Sigmoid colon (tissue), 7 donors: ENCODE measurements around the gene TFCP2L1. TPM values are rescaled to one million over a fixed set of nuclear protein-coding genes. Genes with fewer than 3 reads are reported as not detected.
A peak's percentile ranks its signal among the peaks of the same experiment; 100 is the strongest.

ENCODE experiments used
- DNase-seq: peaks from one replicate; pipeline ENCODE4 v3.0.0-alpha.2; 2019
- H3K27ac ChIP-seq, 4 donors: fragments of 200-600 bp; sonication (generic); one replicate each; pipeline ENCODE4 v1.5.1; 2016 to 2019; ENCODE audit warnings: mild to moderate bottlenecking in 1 of 4
- H3K27me3 ChIP-seq, 3 donors: fragments of 200-600 bp; sonication (generic); one replicate each; pipeline ENCODE4 v1.5.1; 2019; ENCODE audit warnings: mild to moderate bottlenecking in 1 of 3
- H3K36me3 ChIP-seq, 4 donors: fragments of 200-600 bp; sonication (generic); one replicate each; pipeline ENCODE4 v1.5.1; 2016 to 2019
- H3K4me1 ChIP-seq, 4 donors: fragments of 200-600 bp; sonication (generic); one replicate each; pipeline ENCODE4 v1.5.1; 2017 to 2019
- H3K4me3 ChIP-seq, 4 donors: fragments of 200-600 bp; sonication (generic); one replicate each; pipeline ENCODE4 v1.5.1; 2017 to 2019; ENCODE audit warnings: mild to moderate bottlenecking in 2 of 4, moderate library complexity in 1 of 4
- H3K9me3 ChIP-seq, 4 donors: fragments of 200-600 bp in 3 of 4; sonication (generic) in 3 of 4; one replicate each; pipeline versions ENCODE4 v1.5.1 to v1.6.1; 2013 to 2019
- EP300 ChIP-seq, 4 donors: sonication (generic); formaldehyde crosslinking; IDR thresholded peaks; one replicate each; pipeline ENCODE4 v1.6.1; 2017; ENCODE audit warnings: antibody characterized with exemption in 4 of 4
- POLR2A ChIP-seq, 2 donors: fragments of 450-650 bp; IDR thresholded peaks; one replicate each; pipeline ENCODE4 v1.6.1; 2016; ENCODE audit warnings: antibody characterized with exemption in 2 of 2, mild to moderate bottlenecking in 2 of 2, moderate library complexity in 2 of 2
- POLR2AphosphoS5 ChIP-seq, 4 donors: sonication (generic); formaldehyde crosslinking; IDR thresholded peaks; one replicate each; pipeline ENCODE4 v1.6.1; 2017; ENCODE audit warnings: antibody characterized with exemption in 4 of 4
- WGBS, 2 donors: extraction: QIAGEN DNeasy Blood & Tissue Kit; methylation state at CpG; one replicate each; pipeline ENCODE4 v1.1.7; 2013; 5-methylcytosine and 5-hydroxymethylcytosine counted together
- intact Hi-C: fragments of 100-400 bp; cut with DNase I; formaldehyde crosslinking; loops from one replicate; pipeline ENCODE4 v1.15.1; 2023
- polyA plus RNA-seq, 3 donors: library from polyadenylated mRNA; stranded (reverse); fragments of 200-250 nt; gene quantifications; one replicate each; pipeline ENCODE4 v1.2.3, GENCODE V29; 2013
- total RNA-seq, 4 donors: library from RNA; depleted of rRNA; stranded (reverse); fragments of >200 nt; gene quantifications; one replicate each; pipeline ENCODE4 v1.1.0, GENCODE V29; 2016
- TF ChIP-seq, protein P1 (sequence below), 4 experiments: fragments of 450-650 bp in 3 of 4; fragments of 200-600 bp in 1 of 4; IDR thresholded peaks; one replicate each; pipeline ENCODE4 v1.5.1; 2016 to 2019; ENCODE audit warnings: antibody characterized with exemption in 4 of 4, mild to moderate bottlenecking in 3 of 4, moderate library complexity in 2 of 4
- donor health status: healthy with polysubstance abuse.
- donor health status: Bipolar disorder and iron deficiency.
- donor health status: healthy.

TFCP2L1 gene
- total and polyA plus RNA-seq, 7 donors, result 0.14 to 35.5 (median 0.55) TPM

DNA sequence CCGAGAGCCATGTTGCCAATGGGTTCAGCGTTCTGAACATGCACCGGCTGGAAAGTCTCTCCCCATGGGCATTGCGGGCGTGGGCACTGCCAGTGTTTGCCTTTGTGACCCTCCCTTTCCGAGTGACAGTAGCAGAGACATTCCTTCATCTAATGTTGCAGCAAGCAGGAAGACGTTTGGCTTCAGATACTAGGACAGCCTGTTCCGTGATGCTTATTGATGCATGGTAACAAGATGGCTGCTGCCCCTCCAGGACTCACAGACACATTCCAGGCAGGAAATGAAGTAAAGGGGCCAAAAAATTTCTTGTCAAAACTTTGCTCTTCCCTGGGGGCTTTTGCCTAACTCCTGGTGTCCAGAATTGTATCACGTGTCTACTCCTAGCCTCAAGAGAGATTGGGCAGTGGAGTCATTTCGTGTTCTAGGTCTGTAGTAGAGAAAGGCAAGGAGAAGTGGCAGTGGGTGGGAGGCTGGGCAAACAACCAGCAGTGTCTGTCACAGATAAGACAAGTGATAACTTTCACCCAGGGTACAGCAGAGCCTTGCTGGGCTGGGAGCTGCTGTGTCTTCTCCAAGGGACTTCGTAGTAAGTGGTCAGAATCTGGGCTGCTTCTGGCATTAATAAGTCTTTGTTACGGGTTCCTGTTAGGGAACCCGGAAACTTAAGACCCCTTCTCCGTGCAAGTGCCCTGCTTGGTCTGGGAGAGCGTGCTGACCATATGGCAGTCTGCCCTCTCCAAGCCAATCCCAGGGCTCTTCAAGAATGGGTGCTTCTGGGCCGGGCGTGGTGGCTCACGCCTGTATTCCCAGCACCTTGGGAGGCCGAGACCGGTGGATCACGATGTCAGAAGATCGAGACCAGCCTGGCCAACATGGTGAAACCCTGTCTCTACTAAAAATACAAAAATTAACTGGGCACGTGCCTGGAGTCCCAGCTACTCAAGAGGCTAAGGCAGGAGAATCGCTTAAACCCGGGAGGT, 93.5 kb downstream of the TFCP2L1 start:
- H3K27me3 ChIP-seq, result no peaks in the 10 kb centered on the region
- peak; percentile 32 for DNase-seq
- no peak overlapping the region for H3K27ac ChIP-seq
- H3K4me1 ChIP-seq, result no peaks in the 10 kb centered on the region
- no peaks in the 10 kb centered on the region for H3K9me3 ChIP-seq
- 83 to 85% methylated on average over 25 of the region's 25 CpGs for WGBS, 2 donors
- no peak overlapping the region for H3K4me3 ChIP-seq
- intact Hi-C loops, result no loop called here
- no peaks in the 10 kb centered on the region for H3K36me3 ChIP-seq
- TF ChIP-seq EP300 (IDR thresholded peaks at IDR 0.05) (no peak), POLR2A (IDR thresholded peaks at IDR 0.05) (no peak), POLR2AphosphoS5 (IDR thresholded peaks at IDR 0.05) (no peak)
- TF ChIP-seq, protein P1, sequence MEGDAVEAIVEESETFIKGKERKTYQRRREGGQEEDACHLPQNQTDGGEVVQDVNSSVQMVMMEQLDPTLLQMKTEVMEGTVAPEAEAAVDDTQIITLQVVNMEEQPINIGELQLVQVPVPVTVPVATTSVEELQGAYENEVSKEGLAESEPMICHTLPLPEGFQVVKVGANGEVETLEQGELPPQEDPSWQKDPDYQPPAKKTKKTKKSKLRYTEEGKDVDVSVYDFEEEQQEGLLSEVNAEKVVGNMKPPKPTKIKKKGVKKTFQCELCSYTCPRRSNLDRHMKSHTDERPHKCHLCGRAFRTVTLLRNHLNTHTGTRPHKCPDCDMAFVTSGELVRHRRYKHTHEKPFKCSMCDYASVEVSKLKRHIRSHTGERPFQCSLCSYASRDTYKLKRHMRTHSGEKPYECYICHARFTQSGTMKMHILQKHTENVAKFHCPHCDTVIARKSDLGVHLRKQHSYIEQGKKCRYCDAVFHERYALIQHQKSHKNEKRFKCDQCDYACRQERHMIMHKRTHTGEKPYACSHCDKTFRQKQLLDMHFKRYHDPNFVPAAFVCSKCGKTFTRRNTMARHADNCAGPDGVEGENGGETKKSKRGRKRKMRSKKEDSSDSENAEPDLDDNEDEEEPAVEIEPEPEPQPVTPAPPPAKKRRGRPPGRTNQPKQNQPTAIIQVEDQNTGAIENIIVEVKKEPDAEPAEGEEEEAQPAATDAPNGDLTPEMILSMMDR (IDR thresholded peaks at IDR 0.05), result no peak

DNA sequence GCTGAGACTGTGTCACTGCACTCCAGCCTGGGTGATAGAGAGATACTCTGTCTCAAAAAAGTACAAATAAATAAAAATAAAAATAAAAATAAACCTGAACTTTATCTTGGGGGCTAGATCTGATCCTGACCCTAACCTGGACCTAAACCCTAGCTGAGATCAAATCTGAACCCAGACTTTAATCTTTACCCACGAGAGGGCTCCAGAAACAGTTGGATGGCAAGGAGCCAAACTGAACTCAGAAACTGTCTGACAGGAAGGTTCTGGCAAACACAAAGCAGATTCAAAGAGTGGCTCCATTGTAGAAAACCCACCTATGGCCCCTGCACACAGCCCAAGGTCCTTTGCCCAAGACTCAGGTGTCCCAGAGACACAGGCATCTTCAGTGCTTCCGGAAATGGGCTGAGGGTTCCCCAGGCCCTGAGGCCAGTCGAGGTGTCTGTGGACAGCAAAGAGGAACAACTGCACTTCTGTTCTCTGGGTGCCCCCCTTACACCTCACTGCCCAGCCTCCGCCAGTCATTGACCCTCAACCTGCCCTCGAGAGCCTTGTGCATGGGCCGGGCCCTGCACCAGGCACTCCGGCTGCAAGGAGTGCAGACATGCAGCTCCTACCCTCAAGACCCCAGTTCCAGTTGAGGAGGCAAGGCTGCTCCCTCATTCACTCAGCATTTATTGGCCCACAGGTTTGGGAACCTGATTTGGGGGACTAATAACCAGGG, 95.2 kb downstream of the TFCP2L1 start:
- Histone ChIP-seq H3K9me3 (no peaks in the 10 kb centered on the region), H3K27ac (no peak overlapping the region), H3K4me1 (no peaks in the 10 kb centered on the region), H3K4me3 (no peak overlapping the region), H3K27me3 (no peaks in the 10 kb centered on the region), H3K36me3 (no peaks in the 10 kb centered on the region)
- intact Hi-C loops, result no loop called here
- DNase-seq, result peak; percentile 20
- 60 to 66% methylated on average over 7 of the region's 7 CpGs for WGBS, 2 donors
- TF ChIP-seq POLR2AphosphoS5 (IDR thresholded peaks at IDR 0.05), result no peak
- TF ChIP-seq, protein P1 (IDR thresholded peaks at IDR 0.05), result no peak
- TF ChIP-seq POLR2A (IDR thresholded peaks at IDR 0.05), result no peak
- TF ChIP-seq EP300 (IDR thresholded peaks at IDR 0.05), result no peak

DNA sequence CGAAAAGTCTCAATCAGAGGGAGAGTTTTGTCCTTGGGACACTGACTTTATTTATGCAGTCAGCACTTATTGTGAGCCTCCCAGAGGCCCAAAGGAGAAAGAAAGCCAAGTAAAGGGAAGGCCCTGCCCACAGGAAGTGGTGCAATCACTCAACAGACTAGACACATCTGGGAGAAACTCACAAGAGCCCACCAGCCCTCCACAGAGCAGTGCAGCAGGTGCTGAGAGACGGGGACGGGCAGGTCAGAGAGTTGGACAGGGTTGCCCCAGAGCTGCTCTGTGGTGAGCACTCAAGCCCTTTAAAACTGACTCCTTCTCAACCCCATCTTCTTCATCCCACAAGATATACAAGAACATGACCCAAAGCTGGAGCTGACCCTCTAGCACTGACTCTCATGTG, 96.0 kb downstream of the TFCP2L1 start:
- WGBS, 2 donors, result 70 to 86% methylated on average over 3 of the region's 3 CpGs
- no peaks in the 10 kb centered on the region for H3K27me3 ChIP-seq
- no peaks in the 10 kb centered on the region for H3K9me3 ChIP-seq
- DNase-seq, result peak; percentile 46
- TF ChIP-seq, protein P1 (IDR thresholded peaks at IDR 0.05), result no peak
- TF ChIP-seq POLR2A (IDR thresholded peaks at IDR 0.05) (no peak), EP300 (IDR thresholded peaks at IDR 0.05) (no peak), POLR2AphosphoS5 (IDR thresholded peaks at IDR 0.05) (no peak)
- H3K4me3 ChIP-seq, result no peak overlapping the region
- intact Hi-C loops, result no loop called here
- H3K4me1 ChIP-seq, result no peaks in the 10 kb centered on the region
- H3K36me3 ChIP-seq, result no peaks in the 10 kb centered on the region
- H3K27ac ChIP-seq, result no peak overlapping the region

DNA sequence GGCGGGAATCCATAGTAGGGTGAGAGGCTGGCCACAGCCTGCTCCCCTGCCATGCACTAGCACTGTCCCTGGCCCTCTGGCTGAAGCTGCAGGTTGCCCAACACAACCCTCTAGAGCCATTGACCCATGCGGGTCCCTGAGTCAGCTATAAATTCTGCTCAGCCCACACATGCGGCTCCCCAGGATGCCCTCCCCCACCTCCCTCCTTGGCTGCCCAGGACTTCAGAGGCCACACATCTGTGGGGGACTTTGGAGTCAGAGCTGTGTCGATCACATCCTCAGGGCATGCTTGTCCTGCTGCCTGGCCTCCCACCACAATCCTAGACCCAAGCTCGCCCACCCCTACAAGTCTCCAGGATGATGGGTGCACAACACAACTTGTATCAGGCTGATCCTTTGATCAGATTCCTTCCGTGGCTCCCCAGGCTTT, 97.0 kb downstream of the TFCP2L1 start:
- Histone ChIP-seq H3K36me3 (no peaks in the 10 kb centered on the region), H3K4me3 (no peak overlapping the region), H3K9me3 (no peaks in the 10 kb centered on the region), H3K27me3 (no peaks in the 10 kb centered on the region), H3K27ac (no peak overlapping the region), H3K4me1 (no peaks in the 10 kb centered on the region)
- intact Hi-C loops, result no loop called here
- TF ChIP-seq POLR2A (IDR thresholded peaks at IDR 0.05) (no peak), POLR2AphosphoS5 (IDR thresholded peaks at IDR 0.05) (no peak), EP300 (IDR thresholded peaks at IDR 0.05) (no peak)
- TF ChIP-seq, protein P1 (IDR thresholded peaks at IDR 0.05), result no peak
- WGBS, 2 donors, result 63 to 83% methylated on average over 6 of the region's 6 CpGs
- peak; percentile 27 for DNase-seq
